GOT3 (cell line): ENCODE data around the gene PRKCH.
"Not testable (repeated sequence)": the region's sequence is repeated elsewhere in the genome, so short reads cannot be mapped to it uniquely, and the experiment has no call there.

ENCODE experiments used
- DNase-seq: peaks from one replicate; lab custom pipeline; 2025; ENCODE audit warnings: mixed read lengths; lab: John Stamatoyannopoulos, UW

The PRKCH gene

GRCh38 chr14:61458766-61459165 lies 137.4 kb downstream of the PRKCH start:
- no peak for DNase-seq

GRCh38 chr14:61459229-61459628 lies 137.8 kb downstream of the PRKCH start:
- DNase-seq, result no peak

GRCh38 chr14:61460063-61460462 lies 138.7 kb downstream of the PRKCH start:
- no peak for DNase-seq

- no peak for DNase-seq
These were observed 139.6 kb downstream of the PRKCH start for GRCh38 chr14:61460718-61461611.

- no peak for DNase-seq
These were observed 140.5 kb downstream of the PRKCH start for GRCh38 chr14:61461808-61462275.

GRCh38 chr14:61462566-61463193 lies 141.3 kb downstream of the PRKCH start:
- DNase-seq, result no peak

- no peak for DNase-seq
These were observed 142.4 kb downstream of the PRKCH start for GRCh38 chr14:61463664-61464285.

- DNase-seq, result not testable (repeated sequence)
These were observed 143.4 kb downstream of the PRKCH start for GRCh38 chr14:61464539-61465320.

- no peak for DNase-seq
These were observed 145.0 kb downstream of the PRKCH start for GRCh38 chr14:61466249-61466904.

- no peak for DNase-seq
These were observed 145.5 kb downstream of the PRKCH start for GRCh38 chr14:61466905-61467280.

GRCh38 chr14:61467296-61467695 lies 145.9 kb downstream of the PRKCH start:
- no peak for DNase-seq

GRCh38 chr14:61468063-61468825 lies 146.9 kb downstream of the PRKCH start:
- no peak for DNase-seq

- DNase-seq, result no peak
These were observed 148.4 kb downstream of the PRKCH start for GRCh38 chr14:61469781-61470180.

- no peak for DNase-seq
These were observed 149.0 kb downstream of the PRKCH start for GRCh38 chr14:61470261-61470960.

- DNase-seq, result no peak
These were observed 149.5 kb downstream of the PRKCH start for GRCh38 chr14:61470961-61471293.

- no peak for DNase-seq
These were observed 150.1 kb downstream of the PRKCH start for GRCh38 chr14:61471297-61472005.

GRCh38 chr14:61472011-61472672 lies 150.8 kb downstream of the PRKCH start:
- DNase-seq, result no peak

- no peak for DNase-seq
These were observed 151.5 kb downstream of the PRKCH start for GRCh38 chr14:61472801-61473376.

- no peak for DNase-seq
These were observed 152.6 kb downstream of the PRKCH start for GRCh38 chr14:61474015-61474414.
